GM21717 (cell line): ENCODE results near the gene ARPC4.

Experiments used
- ATAC-seq: cut with Tn5 transposase; IDR thresholded peaks from one replicate; pipeline ENCODE4 v1.9.1; 2021; ENCODE audit warnings: mild to moderate bottlenecking, moderate library complexity; ENCODE audit not compliant: unreplicated experiment

Gene ARPC4

GRCh38 chr3:9792405-9793160 lies at the start of gene ARPC4, which contains the start of gene TADA3:
ARPC4 (plus strand) TSS chr3:9793082; CDS start chr3:9793122, 40 bp downstream.
TADA3 (minus strand) TSS chr3:9792473; CDS start chr3:9791466, 1,007 bp downstream.
- ATAC-seq = peak; percentile 82

DNA sequence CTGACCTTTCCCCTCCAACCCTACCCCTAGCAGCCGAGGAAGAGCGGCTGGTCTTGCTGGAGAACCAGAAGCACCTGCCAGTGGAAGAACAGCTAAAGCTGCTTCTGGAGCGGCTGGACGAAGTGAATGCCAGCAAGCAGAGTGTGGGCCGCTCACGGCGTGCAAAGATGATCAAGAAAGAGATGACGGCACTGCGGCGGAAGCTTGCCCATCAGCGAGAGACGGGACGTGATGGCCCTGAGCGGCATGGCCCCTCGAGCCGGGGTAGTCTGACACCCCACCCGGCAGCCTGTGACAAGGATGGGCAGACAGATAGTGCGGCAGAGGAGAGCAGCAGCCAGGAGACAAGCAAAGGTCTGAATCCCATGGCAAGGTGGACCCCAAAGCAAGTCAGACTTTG lies 49.3 kb upstream of the ARPC4 start:
- no peak for ATAC-seq

DNA sequence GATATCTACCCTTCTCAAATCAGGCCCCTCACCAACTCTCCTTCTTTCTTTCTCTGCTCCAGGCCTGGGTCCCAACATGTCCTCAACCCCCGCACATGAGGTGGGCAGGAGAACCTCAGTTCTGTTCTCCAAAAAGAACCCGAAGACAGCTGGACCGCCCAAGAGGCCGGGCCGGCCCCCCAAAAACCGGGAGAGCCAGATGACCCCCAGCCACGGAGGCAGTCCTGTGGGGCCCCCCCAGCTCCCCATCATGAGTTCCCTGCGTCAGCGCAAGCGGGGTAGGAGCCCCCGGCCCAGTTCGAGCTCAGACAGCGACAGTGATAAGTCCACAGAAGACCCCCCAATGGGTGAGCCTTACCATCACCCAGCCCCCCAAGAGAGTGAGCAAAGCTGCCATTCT lies 48.7 kb upstream of the ARPC4 start:
- no peak for ATAC-seq

- ATAC-seq = no peak
Measured at GRCh38 chr3:9745521-9745920, 47.4 kb upstream of the ARPC4 start.

- ATAC-seq = no peak
Measured at GRCh38 chr3:9746330-9746729, 46.6 kb upstream of the ARPC4 start.

GRCh38 chr3:9747267-9747666 lies 45.6 kb upstream of the ARPC4 start:
- ATAC-seq = no peak

DNA sequence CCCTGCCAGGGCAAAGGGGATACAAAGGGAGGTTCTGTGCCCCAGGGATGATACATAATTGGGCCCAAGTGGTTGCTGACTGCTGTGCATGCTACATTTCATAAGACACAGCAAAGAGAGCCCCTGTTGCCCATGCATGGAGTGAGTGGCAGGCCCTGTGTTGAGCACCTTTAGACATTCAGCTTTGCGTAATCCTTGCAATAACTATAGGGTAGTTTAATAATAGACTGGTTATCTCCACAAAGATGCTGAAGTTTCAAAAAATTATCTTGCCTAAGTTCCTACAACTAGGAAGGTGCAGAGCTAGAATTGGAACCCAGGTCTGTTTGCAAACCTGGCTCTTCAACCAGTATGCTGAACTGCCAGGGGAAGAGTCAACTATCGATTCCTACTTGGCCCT lies 44.9 kb upstream of the ARPC4 start:
- ATAC-seq = no peak

DNA sequence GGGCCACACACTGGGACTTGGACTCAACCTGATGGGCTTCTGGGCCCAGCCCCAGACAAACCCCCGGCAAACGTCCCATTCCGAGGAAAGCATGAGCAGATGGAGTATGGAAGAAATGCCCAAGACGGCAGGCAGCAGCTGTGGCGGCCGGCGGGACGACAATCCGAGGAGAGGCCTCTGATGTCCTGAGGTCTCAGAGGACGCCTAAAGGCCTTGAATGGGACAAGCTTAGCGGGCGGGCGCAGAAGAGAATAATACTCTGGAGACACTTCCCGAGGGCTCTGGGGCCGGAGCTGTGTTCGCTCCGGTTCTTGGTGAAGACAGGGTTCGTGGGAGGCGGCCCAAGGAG lies 43.6 kb upstream of the ARPC4 start:
- no peak for ATAC-seq

GRCh38 chr3:9749645-9750555 lies 43.0 kb upstream of the ARPC4 start, which contains the start of gene OGG1:
OGG1 (plus strand) TSS chr3:9749952; CDS start chr3:9750287, 335 bp downstream.
- peak; percentile 92 for ATAC-seq

GRCh38 chr3:9750556-9751411 lies 42.1 kb upstream of the ARPC4 start:
- ATAC-seq = no peak

- ATAC-seq = no peak
Measured at GRCh38 chr3:9754678-9755077, 38.2 kb upstream of the ARPC4 start.

DNA sequence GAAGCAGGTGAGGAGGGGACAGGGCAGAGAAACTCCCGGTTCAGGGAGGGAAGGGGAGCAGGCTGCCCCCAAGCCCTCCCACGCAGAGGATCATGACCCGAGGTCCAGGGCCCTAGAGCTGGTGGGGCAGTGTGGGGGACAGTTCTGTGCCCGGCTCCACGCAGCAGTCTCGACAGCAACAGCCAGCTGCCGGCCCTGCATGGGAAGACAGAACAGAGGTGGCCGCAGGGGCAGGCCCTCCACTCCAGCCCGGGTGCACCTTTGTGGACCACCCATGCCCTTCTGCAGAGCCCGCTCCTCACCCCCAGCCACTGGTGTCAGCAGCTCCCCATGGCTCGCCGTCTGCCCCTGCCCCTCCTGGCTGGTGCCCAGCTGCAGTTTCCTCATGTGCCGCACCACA lies 35.5 kb upstream of the ARPC4 start:
- ATAC-seq = no peak

DNA sequence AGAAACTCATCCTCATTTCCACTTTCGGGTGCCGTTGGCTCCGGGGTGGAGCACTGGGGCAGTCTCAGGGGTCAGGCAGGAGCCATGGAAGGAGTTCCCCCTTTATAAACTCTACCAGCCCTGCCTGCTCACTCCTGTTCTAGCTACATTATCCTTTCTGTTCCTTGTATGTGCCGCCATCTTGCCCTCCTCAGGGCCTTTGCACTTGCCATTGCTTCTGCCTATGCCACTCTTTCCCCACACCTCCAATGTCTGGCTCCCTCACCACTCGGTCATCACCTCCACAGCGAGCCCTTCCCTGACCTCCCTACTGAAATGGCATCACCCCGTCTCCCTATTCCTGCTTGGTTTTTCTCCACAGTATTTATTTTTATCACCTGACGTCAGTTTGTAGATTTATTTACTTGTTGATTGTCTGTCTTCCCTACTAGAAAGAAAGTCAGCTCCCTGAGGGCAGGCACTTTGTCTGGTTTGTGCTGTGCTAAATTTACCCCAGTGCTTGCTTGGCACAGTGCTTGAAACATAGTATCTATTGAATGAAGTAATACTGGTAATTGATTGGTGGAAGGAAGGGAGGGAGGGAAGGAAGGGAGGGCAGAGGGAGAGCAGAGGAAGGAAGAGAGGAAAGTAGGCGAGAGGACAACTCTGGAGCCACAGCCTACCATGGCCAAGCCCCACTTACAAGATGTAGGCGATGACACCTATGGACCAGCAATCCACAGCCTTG lies 31.9 kb upstream of the ARPC4 start:
- ATAC-seq = no peak

DNA sequence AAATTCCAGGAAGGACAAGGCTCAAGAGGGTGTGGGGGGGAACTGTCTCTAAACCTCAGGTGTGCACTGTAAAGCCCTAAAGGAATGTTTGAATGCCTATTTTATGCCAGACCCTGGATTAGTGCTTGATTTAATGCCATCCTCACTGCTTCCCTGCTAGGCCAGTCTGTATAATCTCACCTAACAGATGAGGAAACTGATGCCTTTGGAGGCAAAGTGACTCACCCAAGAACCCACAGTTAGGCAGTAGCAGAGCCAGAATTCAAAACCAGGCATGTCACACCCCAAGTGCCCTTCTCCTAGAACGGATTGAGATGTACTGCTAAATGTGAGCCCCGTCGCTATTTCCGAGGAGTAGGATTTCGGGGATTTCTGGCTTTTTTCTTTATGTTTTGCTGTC lies 31.0 kb upstream of the ARPC4 start:
- no peak for ATAC-seq

GRCh38 chr3:9762871-9763270 lies 30.0 kb upstream of the ARPC4 start:
- no peak for ATAC-seq

GRCh38 chr3:9765865-9766264 lies 27.0 kb upstream of the ARPC4 start:
- no peak for ATAC-seq

DNA sequence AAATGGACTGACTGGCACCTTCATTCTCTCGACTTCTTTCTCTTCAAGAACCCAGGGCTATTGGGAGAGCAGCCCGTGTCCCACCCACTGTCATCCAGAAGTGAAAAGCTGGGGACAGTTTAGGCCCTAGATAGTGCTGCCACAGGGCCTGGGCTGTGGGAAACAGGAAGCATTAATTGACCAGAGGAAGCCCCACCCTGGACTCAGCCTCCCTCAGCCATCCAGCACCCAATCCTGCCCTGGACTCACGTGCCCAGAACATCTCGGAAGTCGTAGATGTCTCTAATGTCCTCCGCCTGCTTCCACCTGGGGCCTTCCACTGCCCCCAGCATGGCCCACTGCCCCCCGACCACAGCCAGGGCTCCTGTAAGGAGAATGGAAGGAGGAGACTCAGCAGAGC lies 25.5 kb upstream of the ARPC4 start:
- no peak for ATAC-seq

GRCh38 chr3:9768141-9768775 lies 24.6 kb upstream of the ARPC4 start:
- ATAC-seq = no peak

GRCh38 chr3:9769012-9769411 lies 23.9 kb upstream of the ARPC4 start:
- no peak for ATAC-seq
